GM21447 (cell line): ENCODE measurements around the gene EXOC4.

Source experiments
- ATAC-seq: cut with Tn5 transposase; IDR thresholded peaks from one replicate; pipeline ENCODE4 v1.9.1; 2021; ENCODE audit not compliant: unreplicated experiment

EXOC4 gene

GRCh38 chr7:133529861-133530260 is 277.0 kb downstream of the EXOC4 start:
- no peak for ATAC-seq

GRCh38 chr7:133530682-133531081 is 277.8 kb downstream of the EXOC4 start:
- no peak for ATAC-seq

GRCh38 chr7:133534816-133535215 is 281.9 kb downstream of the EXOC4 start:
- ATAC-seq = no peak

- no peak for ATAC-seq
Measured at GRCh38 chr7:133535308-133535707, 282.4 kb downstream of the EXOC4 start.

GRCh38 chr7:133536450-133536849 is 283.6 kb downstream of the EXOC4 start:
- no peak for ATAC-seq

GRCh38 chr7:133539016-133539415 is 286.1 kb downstream of the EXOC4 start:
- no peak for ATAC-seq

- ATAC-seq = no peak
Measured at GRCh38 chr7:133540096-133540860, 287.4 kb downstream of the EXOC4 start.

- no peak for ATAC-seq
Measured at GRCh38 chr7:133542209-133542780, 289.4 kb downstream of the EXOC4 start.

GRCh38 chr7:133543657-133544056 is 290.8 kb downstream of the EXOC4 start:
- ATAC-seq = no peak

GRCh38 chr7:133545618-133546017 is 292.7 kb downstream of the EXOC4 start:
- ATAC-seq = no peak

- no peak for ATAC-seq
Measured at GRCh38 chr7:133547981-133548380, 295.1 kb downstream of the EXOC4 start.

- no peak for ATAC-seq
Measured at GRCh38 chr7:133549633-133550032, 296.8 kb downstream of the EXOC4 start.

GRCh38 chr7:133550145-133550544 is 297.3 kb downstream of the EXOC4 start:
- ATAC-seq = no peak

GRCh38 chr7:133550811-133551210 is 297.9 kb downstream of the EXOC4 start:
- ATAC-seq = no peak

- no peak for ATAC-seq
Measured at GRCh38 chr7:133551466-133551865, 298.6 kb downstream of the EXOC4 start.

- ATAC-seq = no peak
Measured at GRCh38 chr7:133552079-133552478, 299.2 kb downstream of the EXOC4 start.

- no peak for ATAC-seq
Measured at GRCh38 chr7:133554330-133554729, 301.5 kb downstream of the EXOC4 start.

- no peak for ATAC-seq
Measured at GRCh38 chr7:133556048-133556447, 303.2 kb downstream of the EXOC4 start.

GRCh38 chr7:133556553-133556952 is 303.7 kb downstream of the EXOC4 start:
- no peak for ATAC-seq

GRCh38 chr7:133560900-133561299 is 308.0 kb downstream of the EXOC4 start:
- peak; percentile 58 for ATAC-seq

GRCh38 chr7:133561396-133561795 is 308.5 kb downstream of the EXOC4 start:
- no peak for ATAC-seq

GRCh38 chr7:133562621-133563020 is 309.7 kb downstream of the EXOC4 start:
- no peak for ATAC-seq

- no peak for ATAC-seq
Measured at GRCh38 chr7:133563251-133563650, 310.4 kb downstream of the EXOC4 start.
